Loucy (cell line): ENCODE data around the gene AGAP9.
"Not testable (repeated sequence)": the region's sequence is repeated elsewhere in the genome, so short reads cannot be mapped to it uniquely, and the experiment has no call there.

Experiments
- CTCF ChIP-seq: fragments of 200-600 bp; sonication (generic); conservative IDR thresholded peaks from 2 replicates; pipeline ENCODE4 v1.5.1; 2014; ENCODE audit warnings: mild to moderate bottlenecking, antibody characterized with exemption, low read length
- EZH2phosphoT487 ChIP-seq: fragments of 200-600 bp; IDR thresholded peaks from 2 replicates; pipeline ENCODE4 v1.6.1; 2018; ENCODE audit warnings: antibody characterized with exemption, mild to moderate bottlenecking, moderate library complexity, borderline replicate concordance

GRCh38 chr10:47455350-47456078, 67.9 kb downstream of the AGAP9 start:
- TF ChIP-seq CTCF, EZH2phosphoT487: not testable (repeated sequence)
